Activated T-cell treated with anti-CD3 and anti-CD28 coated beads for 24 hours (primary cell): Measurements from ENCODE around the gene OXLD1.
A peak's percentile ranks its signal among the peaks of the same experiment; 100 is the strongest.

Experiments used
- DNase-seq: peaks from one replicate; pipeline ENCODE4 v3.0.0-alpha.2; 2020; ENCODE audit warnings: low read depth

OXLD1 gene

DNA sequence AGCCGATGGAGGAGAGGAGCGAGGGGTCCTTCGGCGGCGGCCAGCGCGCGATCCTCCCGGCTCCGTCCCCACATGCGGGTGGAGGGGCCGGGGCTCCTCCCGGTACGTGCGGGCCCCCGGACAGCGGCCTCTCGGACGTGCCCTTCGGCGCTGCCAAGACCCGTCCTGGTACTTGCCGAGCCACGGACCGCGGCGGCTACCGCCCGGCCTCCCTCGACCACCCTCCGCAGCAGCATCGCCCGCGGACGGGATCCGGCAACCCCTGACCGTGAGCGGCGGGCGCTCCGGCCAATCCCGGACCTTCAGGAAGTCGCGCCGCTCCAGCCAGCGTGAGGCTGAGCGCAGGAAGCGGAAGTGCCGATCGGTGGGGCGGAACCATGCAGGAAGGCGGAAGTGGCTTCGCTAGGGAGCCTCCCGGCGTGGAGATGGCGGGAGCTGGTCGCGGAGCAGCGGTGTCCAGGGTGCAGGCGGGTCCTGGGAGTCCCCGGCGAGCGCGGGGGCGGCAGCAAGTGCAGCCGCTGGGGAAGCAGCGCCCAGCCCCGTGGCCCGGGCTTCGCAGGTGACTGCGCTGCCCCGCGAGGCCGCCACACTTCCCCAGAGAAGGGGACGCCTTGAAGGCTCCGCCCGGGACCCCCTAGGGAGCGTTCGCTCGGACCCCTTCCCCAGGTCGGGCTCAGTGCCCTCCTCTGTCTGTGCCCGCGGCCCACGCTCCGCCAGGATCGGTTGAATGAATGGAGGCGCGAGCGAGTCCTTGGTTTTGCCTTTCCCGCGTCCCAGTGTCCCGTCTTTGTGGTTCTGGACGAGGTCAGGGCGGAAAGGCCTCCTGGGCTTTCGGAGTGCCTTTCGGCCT is at the start of gene OXLD1, which contains the start of gene CCDC137:
Gene OXLD1, minus strand, starts transcription at position 264 of the 850 bp plus-strand sequence. Its CDS starts 28 bp downstream, at position 236.
Gene CCDC137, plus strand, starts transcription at position 396 of the 850 bp plus-strand sequence. Its CDS starts 30 bp downstream, at position 426.
- peak; percentile 90 for DNase-seq

DNA sequence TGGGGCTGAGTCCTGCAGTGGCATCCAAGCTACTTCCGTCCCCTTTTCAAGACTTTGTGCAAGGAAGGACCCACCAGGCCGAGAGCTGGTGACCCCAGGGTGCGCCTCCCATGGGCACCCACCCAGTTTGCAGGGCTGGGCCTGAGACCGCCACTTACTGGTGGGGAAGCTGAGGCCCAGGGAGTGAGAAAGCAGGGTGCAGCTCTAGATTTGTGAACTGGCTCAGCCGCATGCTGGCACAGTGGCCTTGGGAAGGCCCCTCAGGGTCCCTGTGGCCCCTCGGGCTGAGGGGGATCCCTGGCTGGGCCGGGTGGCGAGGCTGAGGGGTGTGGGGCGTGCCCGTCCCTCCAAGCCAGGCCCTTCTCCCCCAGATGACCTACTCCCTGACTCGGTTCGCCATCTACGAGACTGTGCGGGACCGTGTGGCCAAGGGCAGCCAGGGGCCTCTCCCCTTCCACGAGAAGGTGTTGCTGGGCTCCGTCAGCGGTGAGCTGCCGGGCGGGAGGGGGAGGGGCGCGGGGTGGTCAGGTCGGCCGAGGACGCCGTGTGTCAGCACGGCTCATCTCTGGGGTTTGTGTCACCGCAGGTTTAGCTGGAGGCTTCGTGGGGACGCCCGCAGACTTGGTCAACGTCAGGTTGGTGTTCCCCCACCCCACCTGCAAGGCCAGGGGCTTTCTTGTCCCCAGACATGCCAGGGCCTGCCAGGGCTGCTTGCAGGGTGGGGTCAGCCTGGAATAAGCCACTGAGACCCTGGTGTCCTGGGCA is 48.9 kb upstream of the OXLD1 start:
- no peak for DNase-seq

DNA sequence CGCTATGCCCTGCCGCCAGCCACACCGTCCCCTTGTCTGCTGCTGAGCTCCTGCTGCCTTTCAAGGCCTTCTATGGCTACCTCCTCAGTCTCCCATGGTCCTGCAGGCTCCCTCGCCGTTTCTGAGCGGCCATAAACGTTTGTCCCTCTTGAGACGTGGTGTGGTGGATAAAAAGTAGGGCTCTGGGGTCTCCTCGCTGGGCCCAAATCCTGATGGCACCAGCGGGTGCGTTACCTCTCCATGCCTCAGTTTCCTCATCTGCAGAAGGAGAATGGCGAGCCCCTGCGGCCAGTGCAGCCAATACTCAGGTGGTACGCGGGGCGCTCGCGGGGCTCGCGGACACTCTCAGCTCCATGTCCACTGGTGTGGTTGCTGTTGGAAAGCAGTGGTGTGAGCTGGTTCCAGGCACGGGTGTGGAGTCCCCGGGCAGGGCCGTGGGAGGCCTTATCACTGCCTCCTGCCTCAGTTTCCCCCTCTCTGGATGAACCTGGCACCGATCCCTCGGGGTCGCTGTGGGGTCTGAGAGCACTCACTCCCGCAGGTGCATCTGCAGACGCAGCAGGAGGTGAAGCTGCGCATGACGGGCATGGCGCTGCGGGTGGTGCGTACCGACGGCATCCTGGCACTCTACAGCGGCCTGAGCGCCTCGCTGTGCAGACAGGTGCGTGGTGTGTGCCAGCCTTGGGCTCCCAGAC is 48.2 kb upstream of the OXLD1 start:
- DNase-seq = no peak

DNA sequence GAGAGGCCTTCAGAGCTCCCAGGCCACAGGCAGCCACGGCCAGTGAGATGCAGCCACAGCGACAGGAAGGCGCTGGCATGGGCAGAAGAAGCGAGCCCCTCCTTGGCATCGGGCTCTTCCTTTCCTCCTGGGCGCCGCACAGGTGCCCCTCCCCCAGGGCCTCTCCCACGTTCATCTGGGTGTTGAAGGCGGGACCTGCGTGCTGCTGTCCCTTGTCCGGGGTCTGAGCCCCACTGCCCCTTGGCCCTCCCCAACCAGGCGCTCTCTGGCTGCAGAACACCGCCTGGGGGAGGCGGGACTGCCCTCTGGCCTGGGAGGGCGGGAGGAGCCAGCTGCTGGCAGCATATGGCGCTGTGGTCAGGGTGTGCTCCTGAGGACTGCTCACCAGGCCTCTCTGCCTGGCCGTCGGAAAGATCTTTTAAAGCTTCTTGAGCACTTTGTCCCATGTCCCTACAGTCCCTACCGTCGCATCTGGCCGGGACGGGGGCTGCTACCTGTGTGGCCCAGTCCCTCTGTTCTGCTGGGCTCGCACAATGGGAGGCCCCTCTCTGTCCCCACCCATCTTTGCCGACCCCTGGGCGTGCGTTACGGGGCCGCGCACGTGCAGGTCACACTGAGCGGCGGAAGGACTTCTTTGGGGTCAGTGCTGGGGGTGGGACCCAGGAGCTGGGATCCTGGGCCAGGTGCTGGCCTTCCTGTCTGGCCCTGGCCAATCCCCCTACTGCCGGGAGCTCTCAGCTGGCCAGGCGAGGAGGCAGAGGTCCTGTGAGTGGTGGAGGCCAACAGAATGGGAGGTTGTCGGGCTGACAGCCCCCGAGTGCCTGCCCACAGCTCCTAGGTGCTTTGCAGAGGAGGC is 47.4 kb upstream of the OXLD1 start:
- DNase-seq = no peak

DNA sequence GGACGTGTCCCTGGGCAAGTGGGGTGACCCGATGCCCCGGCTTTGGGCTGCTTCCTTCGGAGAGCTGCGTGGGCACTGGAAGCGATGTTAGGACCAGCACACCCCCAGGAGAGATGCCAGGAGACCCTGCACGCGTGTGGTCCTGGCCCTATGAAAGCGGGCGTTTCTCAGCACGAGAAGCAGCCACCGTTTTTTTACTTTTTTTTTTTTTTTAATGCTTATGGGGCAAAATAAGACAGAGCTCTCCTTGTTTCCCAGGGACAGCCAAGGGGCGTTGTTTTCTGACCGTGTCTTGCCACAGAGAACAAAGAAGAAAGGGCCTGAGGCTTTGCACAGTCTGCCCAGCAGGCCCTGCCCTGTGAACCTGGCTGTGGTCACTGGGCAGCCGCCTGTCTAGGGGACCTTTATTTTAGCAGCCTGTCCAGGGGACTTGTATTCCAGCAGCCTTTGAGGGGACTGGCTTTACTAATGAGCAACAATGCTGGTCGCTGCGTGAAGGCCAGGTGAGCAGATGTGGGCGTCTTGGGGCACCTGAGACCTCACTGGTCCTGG is 46.7 kb upstream of the OXLD1 start:
- no peak for DNase-seq

DNA sequence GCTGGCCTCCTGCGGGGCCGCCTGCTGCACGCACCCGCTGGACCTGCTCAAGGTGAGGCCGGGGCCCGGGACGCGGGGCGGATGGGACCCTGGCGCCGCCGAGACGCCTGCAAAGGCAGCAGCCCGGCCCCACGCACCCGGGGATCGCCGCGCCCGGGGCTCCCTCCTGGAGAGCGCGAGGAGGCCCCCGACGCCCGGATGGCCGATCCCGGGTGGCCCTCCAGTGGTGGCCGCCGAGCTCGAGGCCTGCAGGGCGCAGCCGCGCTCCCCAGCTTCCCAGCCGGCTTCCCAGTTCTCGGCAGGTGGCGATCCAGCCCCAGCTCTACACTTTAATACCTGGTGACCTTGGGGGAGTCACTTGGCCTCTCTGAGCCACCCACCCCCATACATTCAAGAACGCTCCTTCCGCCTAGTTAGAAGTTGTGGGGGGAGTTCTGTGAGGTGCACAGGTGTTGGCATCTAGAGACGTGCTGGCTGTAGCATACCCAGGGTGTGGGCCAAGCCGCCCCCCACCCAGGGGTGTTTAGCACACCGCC is 46.1 kb upstream of the OXLD1 start:
- no peak for DNase-seq

DNA sequence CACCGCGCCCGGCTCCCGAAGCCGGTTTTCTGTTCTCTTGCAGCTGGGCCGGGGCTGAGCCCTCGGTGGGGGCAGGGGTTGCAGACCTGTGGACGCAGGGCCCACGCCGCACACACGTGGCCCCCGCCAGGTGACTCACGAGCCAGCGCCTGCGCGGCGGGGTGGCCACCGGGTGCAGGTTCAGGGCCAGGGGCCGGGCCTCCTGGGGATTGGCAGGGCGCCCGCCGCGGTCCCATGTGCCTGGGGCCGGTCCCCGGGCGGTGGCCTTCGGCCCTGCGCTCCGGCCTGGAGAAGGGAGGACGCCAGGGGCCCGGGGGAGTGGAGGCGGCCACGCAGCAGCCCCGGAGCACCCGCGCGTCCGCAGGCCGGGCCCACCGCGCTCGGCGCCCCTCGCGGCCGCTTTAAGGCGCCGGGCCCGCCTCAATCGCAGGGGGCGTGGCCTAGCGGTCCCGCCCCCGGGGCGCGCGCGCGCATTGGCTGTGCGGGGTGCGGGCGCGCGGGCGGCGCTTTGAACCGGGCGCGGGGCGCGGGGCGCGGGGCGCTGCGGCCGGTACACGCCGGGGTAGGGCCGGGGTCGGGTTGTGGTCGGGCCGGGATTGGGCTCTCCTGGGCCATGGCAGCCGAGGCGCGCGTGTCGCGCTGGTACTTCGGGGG is 45.5 kb upstream of the OXLD1 start, which contains the start of gene SLC25A10:
Gene SLC25A10, plus strand, starts transcription at position 471 of the 654 bp plus-strand sequence. Its CDS starts 143 bp downstream, at position 614.
- DNase-seq = peak; percentile 81

DNA sequence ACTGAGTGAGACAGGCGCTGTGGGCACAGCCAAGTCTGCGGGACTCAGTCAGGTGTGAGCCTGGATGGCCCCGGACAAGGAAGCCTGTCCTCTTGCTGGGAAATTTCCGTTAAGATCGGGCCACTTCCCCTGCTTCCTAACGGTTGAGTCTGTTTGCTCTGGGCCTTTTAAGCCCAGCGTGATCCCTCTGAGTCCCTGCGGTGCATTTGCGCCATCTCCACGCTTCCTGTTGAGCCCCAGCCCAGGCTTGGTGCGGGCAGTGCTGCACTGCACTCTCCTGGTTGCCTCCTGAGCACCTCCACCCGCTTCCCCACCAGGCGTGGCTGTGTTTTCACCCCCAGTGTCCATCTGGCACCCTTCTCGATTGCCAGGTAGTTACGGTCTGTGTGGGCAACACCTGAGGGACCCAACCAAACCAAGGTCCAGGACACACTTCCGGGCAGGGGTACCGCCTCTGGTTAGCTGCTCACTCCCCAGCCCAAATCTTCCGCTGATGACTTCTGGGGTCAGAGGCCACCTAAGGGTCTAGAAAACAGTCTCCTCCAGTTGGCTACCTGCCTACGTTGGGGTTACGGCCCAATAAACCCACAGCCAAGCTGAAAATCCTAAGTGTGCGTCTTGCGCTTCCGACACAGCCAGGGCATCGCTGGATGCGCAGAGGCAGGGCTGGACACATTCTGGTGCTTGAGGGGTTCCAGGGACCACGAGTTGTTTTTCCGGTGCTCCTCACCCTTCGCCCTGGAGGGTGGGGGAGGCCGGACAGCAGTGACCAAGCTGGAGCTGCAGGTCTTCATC is 44.3 kb upstream of the OXLD1 start:
- no peak for DNase-seq

DNA sequence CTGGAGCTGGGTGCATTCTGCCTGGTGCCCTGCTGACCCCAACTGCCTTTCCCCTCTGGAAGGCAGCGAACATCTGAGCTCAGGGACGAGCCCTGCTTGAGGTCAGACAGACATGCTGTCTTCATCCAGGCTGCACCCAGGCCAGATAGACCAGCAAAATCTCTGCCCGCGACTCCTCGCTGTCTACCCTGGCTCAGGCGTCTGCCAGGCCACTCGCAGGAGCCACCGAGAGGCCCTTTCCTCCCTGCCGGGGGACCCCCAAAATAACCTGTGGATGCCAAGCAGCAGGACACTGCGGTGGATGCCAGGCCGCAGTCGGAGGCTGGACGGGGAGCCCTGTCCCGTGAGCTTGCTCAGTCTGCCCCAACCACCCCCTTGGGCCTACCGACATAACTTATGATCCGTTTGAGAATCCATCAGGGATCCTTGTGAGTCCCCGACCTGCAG is 42.4 kb upstream of the OXLD1 start:
- no peak for DNase-seq

DNA sequence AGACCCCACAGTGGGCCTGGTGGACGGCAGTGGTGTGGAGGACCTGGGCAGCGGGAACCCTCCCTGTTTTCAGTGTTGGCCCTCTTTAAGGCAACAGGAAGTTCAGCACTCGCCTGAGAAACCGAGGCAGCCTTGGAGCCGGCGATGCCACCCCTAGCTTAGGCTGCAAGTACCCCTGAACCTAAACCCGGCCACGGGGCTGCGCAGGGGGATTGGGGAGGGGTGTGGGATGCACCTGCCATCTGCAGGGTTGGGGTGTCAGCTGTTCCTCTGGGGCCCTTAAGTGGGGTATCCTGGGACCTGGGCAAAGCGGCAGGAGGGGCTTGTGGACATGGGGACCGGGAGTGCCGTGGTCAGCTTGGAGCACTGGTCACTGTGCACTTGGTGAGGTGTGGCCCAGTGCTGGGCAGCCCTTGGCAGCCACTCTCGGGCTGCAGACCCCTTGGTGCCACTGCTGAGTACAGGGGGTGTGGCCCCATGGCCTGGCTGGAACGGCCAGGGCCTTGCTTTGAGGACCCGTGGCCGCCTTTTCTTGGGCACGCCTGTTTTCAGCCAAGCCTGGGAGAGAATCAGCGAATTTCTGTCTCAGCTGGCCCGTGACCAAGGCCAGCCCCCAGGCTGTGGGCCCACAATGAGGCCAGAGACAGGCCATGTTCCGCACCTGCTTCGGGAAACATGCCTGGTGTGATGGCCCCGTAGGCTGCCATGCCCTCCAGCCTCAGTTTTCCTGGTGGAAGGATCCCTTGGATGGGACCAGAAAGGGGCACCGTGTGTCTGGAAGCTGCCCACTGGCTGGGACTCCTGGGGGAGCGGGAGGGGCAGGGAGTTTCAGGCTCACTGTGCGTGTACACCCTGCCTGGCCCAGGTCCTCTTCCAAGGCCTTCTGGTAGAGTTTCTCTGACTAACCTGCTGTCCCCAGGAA is 41.6 kb upstream of the OXLD1 start:
- DNase-seq = no peak

DNA sequence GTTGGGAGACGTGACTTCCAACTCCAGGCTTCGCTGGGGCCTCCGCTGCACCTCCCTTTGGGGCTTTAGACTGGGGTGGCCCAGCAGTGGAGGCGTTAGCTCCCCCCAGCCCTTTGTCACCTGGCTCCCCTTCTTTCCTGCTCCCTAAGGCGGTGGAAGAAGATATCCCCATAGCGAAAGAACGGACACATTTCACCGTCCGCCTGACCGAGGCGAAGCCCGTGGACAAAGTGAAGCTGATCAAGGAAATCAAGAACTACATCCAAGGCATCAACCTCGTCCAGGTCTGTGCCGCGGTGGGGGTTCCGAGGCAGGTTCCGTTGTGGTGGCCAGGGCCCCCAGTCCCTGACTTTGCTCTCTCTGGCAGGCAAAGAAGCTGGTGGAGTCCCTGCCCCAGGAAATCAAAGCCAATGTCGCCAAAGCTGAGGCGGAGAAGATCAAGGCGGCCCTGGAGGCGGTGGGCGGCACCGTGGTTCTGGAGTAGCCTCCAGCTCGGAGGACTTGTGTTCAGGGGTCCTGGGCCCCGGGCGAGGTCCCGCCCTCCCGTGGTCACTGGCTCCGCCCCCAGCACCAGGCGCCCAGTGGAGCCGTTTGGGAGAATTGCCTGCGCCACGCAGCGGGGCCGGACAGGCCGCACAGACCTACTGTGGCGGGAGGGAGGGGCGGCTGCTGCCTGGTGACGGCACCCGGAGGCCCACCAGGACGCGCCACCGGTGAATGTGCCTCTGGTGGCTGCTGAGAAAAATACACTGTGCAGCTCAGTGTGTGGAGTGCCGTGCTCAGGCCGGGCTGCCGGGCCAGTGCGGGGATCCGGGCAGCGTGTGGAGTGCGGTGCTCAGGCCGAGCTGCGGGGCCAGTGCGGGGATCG is 40.6 kb upstream of the OXLD1 start:
- DNase-seq = no peak

DNA sequence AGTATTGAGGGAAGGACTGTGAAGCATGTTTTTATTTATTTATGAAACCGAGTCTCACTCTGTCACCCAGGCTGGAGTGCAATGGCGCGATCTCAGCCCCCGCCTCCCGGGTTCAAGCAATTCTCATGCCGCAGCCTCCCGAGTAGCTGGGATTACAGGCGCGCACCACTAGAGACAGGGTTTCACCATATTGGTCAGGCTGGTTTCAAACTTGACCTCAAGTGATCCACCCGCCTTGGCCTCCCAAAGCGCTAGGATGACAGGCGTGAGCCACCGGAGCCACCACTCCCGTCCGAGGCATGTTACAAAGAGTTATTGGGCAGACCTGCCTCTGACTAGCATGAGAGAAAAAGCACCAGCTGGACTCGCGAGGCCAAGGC is 39.8 kb upstream of the OXLD1 start:
- no peak for DNase-seq

DNA sequence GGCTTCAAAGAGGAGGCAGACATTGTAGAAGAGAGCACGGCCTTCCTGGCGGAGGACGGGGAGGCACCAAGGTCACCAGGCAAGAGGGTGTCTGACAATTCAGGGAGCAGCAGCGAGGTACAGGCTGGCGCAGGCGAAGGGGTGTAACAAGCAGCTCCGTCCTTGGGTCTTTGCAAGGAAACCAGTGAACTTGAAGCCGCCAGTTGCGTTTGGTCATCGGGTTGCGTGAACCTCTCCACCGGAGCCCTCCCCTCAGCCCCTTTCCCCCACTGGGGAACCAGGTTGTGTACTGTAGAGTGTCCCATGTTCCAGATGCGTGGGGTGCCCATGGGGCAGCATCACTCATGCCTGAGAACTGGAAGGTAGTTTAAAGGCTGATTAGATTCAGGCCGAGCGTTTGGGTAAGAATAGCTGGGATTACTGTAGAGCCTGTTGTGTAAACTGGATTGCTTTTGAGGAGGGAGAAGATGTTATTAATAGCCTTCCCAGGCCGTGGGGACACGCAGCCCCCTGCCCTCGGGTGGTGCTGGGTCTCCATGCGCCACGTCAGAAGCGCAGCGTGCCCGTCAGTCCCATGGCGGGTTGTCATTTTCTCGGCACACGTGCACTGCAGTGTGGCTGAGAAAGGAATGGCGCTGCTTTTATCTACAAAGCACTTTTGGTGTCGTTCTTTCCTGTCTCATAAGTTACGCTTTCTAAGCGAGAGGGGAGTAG is 39.3 kb upstream of the OXLD1 start:
- no peak for DNase-seq

DNA sequence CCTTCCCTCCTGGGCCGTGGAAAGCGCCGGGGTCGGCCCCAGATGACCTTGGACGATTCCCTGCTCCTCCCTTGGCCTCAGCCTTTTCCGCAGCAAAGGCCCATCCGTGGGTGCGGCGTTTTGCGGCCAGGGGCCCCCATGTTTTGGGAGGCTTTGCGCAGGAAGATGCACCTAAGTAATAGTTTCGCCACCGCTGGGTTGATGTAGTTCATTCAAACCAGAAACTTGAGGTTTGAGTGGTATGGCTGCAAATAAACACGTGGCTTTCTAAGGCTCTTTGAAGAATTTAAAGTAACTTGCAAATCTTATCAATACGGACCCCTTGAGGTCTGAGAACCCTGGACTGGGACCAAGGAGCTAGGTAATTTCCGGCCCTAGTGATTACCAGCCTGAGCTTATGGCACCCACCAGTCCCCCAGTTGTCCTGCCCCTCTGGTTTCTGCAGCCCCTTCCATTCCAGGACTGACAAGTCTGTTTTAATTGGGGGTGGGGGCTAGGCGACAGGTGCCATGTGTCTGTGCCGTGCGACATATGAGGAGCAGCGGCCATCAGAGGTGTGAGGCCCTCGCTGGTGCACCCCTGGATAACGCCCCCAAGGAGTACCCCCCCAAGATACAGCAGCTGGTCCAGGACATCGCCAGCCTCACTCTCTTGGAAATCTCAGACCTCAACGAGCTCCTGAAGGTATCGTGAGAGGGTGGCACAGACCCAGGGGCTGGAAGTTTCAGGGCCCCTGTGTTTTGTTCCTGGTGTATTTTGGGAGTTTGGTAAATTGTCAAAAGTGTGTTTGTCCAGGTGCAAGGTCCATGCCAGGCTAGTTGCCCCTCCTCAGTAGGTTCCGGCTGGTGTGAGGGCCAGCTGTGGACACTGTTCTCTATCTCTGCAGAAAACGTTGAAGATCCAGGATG is 37.6 kb upstream of the OXLD1 start:
- no peak for DNase-seq

DNA sequence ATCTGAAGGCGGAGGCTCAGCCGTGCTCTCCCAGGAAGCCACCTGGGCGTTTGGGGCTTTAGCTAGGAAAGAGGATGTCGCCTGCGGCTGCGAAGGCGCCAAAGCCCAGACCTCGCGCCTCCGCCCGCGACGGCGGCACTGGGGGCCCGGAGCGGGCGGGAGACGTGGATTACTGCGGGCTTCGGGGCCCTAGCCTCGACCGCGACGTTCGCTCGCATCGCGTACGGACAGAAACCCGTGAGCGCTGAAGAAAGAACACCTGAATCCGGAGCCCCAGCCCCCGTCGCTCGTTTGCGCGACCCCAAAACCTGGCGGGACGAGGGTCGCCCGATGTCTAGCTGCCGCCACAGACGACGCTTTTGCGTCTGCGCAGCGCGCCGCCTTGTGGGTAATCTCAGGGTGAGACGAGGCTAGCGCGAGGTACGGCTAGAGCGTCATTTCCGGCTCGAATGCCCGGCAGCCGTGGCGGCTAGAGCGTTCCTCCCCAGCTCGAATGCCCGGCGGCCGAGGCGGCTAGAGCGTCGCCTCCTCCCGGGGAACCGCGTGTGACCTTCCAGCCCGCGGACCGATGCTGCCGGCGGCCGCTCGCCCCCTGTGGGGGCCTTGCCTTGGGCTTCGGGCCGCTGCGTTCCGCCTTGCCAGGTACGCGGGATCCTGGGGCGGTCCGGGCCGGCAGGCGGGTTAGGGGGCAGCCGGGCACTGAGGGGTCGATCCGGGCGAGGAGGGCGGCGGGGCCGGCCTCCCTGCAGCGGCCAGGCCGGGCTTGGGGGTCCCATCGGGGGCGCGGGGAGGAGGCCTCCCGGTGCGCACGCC is 36.7 kb upstream of the OXLD1 start, which contains the start of gene MRPL12:
Gene MRPL12, plus strand, starts transcription at position 434 of the 813 bp plus-strand sequence. Its CDS starts 135 bp downstream, at position 569.
- DNase-seq = peak; percentile 88
